Astrocyte (in vitro differentiated cells and primary cell): Measurements from ENCODE around the gene EXOC6.

Source experiments
- CTCF ChIP-seq: IDR thresholded peaks from 2 replicates; pipeline ENCODE4 v1.5.1; 2011; ENCODE audit warnings: low read depth, mild to moderate bottlenecking, inconsistent platforms, low read length, moderate library complexity; ENCODE audit not compliant: insufficient read depth
- EZH2 ChIP-seq: IDR thresholded peaks from 2 replicates; pipeline ENCODE4 v1.6.1; 2012; ENCODE audit warnings: mild to moderate bottlenecking, low read length, inconsistent platforms; ENCODE audit not compliant: insufficient read depth

- TF ChIP-seq CTCF (no peak), EZH2 (no peak)
Observed at GRCh38 chr10:92942226-92942625, 93.9 kb downstream of the EXOC6 start.
